Stimulated activated CD8-positive, alpha-beta memory T cell treated with anti-CD3 and anti-CD28 coated beads, Interleukin-7, amount 100 ng/mL, for 24 hours (primary cell): ENCODE measurements around the gene C1orf226.
"Not testable (repeated sequence)": the region's sequence is repeated elsewhere in the genome, so short reads cannot be mapped to it uniquely, and the experiment has no call there.

Experiments used
- DNase-seq: peaks from one replicate; pipeline ENCODE4 v3.0.0-alpha.2; 2020; ENCODE audit warnings: low read depth

Gene C1orf226, protein sequence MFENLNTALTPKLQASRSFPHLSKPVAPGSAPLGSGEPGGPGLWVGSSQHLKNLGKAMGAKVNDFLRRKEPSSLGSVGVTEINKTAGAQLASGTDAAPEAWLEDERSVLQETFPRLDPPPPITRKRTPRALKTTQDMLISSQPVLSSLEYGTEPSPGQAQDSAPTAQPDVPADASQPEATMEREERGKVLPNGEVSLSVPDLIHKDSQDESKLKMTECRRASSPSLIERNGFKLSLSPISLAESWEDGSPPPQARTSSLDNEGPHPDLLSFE

DNA sequence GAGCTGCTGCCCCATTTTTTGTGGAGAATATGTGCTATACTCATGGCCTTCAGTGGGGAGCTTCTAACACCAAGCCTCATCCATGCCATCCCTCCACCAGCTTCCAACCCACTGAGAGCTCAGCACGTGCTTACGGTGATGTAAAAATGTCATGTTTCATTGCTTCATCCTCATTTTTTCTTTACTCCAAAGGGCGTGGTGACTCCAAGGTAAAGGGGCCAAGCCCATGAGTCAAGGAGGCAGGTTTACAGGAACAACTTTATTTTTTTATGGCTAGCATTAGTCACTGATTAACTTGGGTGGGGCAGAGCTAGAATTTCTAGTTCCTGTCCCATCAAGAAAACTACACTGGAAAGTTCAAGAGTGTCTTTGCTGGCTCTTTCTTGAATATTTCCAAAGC lies at the start of gene C1orf226:
Gene C1orf226, plus strand, starts transcription at position 346 of the 400 bp plus-strand sequence. CDS start 174 bp downstream, outside the sequence.
- DNase-seq = no peak

DNA sequence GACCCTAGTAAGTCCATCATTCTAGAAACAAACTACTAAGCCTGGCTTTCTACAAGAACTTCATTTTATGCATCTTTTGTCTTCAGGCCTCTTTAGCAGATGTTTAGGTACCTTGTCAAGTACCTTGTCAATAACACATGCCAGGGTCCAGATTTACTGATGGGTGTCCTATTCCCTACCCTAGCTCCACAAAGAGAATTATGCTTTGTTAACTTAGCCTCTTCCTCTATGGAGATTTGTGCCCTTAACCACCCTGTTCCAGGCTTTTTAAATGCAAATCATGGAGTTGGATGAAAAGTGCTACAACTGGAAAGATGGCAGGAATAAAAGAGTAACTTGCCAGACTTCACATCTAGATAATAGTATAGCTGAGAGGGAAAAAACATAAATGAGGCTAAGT lies 47.5 kb upstream of the C1orf226 start:
- no peak for DNase-seq

DNA sequence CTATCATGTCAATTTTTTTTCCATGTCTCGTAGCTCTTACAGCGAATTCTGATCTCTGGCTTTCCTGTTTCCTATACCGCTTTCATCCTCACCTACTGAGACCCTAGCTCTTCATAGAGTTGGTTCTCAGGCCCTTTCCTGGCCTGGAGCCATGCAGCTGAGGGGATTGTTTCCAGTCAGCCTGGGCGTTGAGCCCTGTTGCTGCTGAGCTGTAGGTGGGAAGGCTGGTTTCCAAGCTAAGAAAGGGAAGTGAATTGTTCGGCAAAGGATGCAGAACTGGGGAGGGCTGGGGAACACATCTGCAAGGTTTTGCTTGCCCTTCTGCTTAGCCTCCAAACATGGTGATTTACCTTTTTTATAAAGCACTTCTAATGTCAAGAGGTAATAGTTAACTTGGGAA lies 46.4 kb upstream of the C1orf226 start:
- no peak for DNase-seq

DNA sequence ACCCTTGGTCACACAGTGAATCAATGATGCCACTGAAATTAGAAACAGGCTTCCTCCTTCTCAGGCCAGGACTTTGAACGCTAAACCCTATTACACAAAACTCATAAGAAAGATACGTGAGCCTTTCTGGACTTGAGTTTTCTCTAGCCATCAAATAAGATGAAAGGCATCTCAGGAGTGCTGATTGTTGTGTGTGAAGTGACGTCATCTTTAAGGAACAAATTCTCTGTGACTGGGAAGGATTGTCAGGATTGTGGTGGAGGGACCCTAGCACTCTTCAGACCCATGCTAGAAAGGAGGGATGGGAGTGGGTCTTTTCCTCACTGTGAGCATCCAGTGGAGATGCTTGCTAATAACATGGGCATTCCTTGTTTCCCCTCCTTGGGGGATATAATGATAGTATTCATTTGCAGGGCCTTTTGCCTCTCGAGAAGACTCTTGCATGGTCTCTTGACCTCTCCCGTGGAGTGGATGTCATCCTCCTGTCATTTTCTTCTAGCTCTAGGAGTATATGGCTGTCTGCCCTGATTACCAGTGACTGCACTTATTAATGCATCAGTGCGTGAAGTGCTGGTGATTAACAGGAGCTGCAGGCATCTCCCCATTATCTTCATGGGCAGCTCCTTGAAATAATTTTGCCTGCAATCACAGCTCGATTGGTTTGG lies 44.8 kb upstream of the C1orf226 start:
- no peak for DNase-seq

DNA sequence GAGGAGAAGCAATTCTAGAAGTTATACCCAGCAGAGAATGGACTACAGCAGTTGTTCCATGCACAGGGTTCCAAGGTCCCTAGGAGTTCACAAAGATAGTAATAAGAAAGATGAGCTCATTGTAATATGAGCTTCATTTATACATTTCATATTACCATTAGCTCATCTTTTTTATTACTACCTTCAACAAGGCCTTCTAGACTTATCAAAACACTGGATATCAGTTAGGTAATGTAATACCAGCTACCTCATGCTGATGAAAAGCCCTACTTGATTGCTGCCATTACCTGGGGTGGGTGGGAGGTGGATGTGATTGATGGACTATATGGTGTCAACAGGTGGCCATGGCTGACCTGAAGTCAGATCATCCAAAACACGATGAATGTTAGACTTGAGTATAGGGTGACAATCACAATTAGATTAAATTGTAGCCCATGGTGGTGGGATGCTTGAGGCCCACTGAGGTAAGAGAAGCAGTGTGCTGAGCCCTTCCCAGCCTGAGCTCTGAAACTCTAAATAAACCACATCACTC lies 39.0 kb upstream of the C1orf226 start:
- DNase-seq = no peak

DNA sequence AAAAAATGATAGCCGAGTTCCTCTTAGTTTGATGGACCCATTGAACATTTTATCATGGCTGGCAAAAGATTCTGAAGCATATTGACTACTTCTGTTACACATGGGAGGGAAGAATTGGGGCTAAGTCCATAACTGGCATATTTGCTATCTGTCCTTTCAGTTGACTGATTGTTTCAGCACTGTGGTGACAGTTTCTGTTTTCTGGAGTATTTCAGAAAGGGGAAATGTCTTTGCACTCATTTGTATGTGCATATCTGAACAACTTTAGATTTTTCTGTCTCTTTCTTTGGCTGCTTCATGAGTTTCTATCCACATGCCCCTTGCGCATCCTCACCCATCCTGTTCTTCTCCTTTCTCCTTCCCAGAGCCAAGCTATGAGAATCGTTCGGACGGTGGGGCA lies 38.1 kb upstream of the C1orf226 start:
- DNase-seq = no peak

DNA sequence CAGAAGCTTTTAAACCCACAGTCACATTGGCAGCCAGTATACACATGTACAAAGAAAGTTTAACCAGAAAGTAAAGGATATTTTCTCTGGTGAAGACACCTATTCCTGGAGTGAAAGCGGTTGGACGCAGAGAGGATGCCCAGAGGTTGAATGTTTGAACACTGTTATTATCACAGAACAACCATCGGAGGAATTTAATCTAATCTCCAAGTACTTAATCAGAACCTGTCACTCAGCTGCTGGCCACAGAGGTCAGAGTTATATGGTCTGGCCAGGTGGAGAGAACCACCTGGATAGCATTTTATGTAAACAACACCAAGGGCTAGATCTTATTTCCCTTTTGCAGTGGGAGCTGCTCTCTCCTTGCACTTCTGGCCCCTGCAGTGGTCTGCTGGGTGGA lies 34.2 kb upstream of the C1orf226 start:
- DNase-seq = no peak

DNA sequence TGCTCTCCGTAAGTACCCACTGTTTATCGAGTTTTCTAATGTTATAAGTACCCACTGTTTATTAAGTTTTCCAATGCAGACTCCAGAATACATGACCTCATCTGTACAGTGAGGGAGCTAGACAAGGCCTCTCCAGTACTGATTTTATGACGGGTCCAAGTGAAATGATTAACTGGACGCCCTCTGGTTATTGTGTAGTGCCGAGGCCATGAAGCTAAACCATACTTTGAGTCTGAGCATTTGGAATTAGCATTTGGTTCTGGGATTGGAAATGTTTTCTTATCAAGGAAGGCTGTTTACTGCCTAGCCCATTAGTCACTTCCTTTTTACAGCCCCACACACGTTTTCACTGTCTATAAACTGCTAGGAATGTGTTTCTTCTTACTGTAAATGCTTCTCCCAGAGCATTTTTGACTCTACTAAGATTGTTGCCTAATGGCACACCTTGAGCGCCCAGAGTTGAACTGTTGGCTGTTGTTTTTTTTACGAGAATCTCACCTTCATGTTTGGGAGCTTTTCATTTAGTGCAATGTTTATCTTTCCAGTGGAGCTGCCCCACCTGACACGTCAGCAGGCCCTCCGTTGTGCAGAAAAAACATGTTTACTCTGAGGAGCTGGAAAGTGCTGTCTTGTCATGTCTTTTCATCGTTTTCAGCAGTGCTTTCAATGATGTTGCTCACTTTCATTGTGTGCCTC lies 31.7 kb upstream of the C1orf226 start:
- DNase-seq = no peak

DNA sequence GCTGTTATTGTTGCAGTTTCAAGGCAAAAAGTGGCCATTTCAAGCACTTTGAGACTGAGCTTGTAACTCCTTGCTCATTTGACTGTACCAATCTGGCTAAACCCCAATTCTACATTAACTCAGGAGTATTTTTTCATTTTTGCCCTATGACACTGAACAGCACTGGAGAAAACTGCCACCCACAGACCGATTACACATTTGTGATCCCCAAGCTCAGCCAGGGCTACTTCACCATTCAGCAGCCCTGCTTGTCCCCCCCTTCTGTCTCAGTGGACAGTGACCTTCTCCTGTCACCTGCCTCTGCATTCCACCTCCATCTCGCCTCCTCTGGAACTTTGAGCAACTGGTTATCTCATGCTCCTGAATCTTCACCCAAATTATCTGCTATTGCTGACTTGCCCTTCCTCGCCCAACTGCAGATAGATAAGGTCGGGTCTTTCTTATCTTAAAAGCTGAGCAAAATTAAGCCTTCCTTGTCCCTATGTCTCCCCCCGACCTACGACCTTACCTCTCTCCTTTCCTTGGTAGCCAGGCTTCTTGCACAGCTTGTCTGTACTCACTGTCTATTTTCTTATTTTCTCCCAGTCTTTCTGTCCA lies 30.2 kb upstream of the C1orf226 start:
- DNase-seq = no peak

DNA sequence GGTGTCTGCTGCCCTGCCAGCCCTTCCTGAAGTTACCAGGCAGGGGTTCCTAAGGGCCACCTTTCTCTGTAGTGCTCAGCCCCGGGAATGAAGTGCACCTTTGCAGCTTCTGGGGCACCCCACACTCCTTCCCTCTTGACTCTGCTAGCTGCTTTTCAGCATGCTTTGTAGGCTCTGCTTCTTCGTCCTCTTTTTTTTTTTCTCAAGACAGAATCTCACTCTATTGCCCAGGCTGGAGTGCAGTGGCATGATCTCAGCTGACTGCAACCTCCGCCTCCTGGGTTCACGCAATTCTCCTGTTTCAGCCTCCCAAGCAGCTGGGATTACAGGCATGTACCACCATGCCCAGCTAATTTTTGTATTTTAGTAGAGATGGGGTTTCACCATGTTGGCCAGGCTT lies 29.7 kb upstream of the C1orf226 start:
- DNase-seq = not testable (repeated sequence)

DNA sequence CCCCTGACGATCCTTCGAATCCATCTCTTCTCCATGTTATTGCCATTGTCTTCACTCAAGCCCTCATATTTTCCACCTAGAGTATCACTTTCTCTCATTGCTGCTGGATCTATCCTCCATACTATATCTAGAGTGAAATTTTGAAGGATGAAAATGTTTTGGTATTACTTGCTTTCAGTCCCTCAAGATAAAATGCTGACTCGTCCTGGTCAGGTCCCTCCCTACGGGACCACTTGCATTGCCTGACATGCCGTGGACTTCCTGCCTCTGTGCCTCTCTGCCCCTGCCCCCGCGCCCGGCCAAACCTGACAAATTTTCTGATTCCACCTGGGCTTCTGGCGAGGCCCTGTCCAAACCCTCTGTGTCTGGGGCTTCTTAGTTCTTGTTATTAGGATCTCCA lies 28.4 kb upstream of the C1orf226 start:
- no peak for DNase-seq

DNA sequence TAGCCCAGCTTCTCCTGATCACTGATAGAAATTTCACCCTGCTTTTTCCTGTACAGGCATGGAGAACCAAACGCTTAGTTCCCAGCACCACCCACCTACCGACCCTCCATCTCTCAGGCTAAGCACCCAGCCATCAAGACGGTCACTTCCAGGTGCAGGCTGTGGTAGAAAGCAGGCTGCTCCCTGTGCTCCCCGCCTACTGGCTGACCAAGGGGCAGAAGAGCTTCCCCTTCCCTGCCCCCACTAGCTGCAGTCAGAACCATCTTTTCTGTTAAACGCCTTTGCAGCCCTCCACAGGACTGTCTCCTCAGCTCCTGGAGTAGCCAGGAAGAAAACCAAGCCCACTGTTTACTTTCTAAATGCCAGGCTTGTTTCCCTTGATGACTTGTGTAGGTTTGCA lies 27.8 kb upstream of the C1orf226 start:
- no peak for DNase-seq

DNA sequence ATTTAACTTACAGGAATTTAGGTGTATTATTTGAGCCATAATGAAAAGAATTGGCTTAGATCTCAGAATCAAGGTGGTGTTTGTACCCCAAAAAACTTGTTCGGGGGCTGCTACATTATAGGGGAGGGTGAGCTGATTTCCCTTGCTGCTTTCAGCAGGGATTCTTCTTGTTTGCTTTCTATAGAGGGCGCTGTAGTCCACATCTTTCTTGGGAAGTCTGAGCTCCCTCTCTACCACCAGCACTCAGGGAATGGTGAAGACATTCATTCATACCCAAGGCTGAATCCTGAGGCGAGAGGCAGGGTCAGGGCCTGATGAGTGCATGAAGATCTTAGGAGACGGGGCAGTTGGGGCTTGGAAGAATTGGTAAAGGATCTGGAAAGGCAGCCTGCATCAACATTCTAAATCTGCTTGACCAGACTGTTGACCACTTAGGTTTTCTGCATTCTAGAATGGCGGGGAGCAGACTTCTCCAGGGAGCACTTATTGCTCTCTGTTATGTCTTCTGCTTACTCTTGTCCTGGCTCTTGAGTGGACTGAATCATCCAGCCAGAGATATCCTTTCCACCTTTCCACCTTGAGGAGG lies 23.8 kb upstream of the C1orf226 start:
- DNase-seq = no peak

DNA sequence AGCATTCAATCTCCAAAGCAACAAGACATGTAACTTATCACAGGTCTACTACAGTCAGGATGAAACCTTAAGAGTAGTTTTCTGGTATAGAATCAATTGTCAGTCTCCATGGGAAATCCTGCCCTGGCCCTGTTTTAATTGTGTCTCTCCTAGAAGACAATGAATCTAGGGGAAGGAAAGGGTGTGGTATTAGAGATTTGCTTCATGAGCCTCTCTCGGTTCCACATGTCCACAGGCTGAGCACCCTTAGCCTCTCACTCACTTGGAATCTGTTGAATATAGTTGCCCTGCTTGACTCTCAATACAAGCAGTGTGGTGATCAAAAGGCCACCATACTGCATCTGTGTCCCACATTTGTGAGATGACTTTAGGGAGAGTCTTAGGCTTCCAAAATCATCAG lies 22.6 kb upstream of the C1orf226 start:
- no peak for DNase-seq

DNA sequence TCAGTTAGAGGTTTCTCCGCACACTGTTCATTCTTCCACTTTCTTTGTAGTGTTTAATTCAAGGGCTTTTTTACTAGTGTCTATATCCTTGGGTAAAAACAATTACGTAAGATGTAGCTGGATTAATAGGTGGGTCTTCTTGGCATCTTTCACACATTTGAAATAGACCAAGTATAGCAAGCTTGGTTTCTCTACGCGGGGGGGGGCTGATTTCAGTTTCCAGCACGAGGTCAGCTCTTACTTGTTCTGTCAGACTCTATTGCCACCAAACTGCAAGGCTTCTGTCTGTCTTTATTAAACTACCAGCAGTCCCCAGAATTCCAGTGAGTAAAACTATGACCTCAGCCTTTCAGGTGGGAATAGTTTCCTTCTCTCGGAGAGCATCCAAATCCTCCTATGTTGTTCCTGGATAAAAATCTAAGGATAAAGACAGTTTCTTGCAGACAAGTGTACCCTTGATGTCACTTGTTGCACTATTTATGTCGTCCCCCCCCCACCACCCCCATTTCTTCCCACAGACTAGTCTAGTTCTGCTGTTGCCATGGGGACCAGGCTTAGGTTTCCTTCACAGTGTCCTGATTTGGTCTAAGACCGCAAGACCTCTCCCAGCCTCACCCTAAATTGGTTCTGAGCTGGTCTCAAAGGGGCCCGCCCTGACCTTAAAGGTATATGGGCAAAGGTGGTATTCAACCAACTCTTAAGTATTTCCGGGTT lies 21.8 kb upstream of the C1orf226 start:
- DNase-seq = no peak

DNA sequence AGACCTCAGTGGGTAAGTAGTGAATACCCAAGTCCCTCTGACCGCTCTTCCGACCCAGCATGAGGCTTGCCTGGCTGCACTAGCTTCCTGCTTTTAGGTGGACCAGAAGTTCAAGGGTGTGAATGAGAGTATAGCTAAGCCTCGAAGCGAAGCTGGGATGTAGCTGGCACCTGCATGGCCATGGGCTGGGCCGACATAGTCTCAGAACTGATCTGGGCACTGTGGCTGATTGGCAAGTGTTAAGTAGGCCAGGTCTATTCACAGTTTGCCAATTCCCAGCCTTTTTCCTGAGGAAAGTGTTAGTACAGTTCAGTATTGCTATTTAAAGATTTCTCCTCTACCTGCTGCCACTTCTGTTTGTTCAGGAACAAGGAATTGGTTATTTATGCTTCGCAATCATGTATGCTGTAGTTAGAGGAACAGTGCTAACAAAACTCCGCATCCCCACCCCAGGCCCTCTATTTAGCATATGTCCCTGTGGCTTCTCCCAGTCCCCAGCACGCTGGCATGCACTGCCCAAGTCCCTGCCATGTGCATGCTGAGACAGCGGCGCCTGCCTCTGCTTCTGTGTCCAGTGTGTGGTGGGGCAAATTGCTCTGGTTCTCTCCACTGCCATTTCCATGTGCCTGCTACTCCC lies 21.2 kb upstream of the C1orf226 start:
- no peak for DNase-seq

DNA sequence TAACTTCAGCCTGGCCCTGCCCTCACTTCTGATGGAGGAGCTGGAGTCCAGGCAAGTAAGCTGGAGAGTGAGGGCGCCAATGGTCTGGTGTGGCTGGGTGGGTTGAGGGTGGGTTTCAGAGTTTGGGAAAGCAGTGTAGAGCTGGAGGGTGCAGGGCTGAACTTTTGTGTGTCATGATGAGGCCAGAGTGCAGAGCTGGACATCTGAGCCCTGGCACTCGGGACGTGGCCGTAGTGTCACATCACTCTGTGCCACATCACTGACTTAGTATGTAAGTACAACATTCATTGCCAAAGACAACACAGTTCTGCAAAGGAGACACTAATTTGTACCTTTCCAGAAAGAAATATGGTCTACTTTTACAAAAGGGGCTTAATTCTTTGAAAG lies 20.7 kb upstream of the C1orf226 start:
- DNase-seq = no peak

DNA sequence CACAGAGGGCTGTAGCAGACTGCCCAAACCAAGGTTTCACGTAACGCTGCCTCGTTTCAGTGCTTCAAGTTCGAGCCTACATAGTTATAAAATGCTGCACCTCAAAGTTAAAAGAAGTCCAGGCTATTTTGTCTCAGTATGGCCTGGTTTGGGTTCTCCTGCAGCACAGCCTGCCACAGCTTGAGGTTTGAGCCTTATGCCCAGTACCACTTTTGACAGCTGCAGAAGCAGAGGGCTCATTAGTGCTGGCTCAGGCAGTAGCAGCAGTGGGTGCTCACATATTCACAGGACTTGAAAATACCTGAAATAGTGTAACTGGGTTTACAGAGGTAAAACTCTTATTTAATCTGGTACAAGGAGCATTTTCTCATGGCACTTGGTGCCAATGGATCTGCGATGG lies 20.2 kb upstream of the C1orf226 start:
- DNase-seq = no peak

DNA sequence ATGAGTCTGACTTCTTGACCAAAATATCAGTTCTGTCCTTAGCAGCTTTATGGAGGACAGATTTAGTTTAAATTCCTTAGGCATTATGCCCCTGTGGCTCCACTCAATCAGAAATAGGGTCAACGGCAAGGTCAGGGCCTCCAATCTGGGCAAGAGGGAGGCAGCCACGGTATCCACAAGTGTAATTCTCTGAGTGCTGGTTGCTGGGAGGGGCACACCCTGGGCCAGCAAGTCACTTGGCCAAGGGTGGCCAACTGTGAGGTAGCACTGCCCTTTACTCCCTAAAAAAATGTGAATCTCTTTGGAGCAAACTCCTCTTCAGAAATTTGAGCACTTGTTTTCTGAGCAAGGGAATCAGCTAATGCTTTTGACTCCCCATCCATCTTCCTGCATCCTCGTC lies 17.7 kb upstream of the C1orf226 start:
- no peak for DNase-seq

DNA sequence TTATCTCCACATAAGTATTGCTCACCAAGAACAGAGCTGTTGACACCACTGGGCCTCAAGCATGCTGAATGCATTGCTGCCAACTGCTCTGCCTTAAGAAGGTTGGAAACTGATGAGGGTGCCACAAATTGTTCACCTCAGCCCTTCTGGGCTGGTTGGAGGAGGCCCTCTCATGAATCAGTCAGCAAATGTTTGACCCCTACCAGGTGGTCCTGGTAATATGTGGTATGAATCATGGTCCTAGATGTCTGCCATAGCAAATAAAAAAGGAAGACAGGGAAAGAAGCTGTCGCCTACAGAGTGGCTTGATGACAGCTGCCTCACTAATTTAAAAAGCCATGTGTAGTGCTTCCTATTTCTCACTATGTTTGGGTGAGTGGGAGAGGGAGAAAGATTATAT lies 17.0 kb upstream of the C1orf226 start:
- no peak for DNase-seq
